Lower lobe of right lung (tissue), 2 donors: ENCODE data around the gene MICAL3. TPM values are rescaled to one million over a fixed set of nuclear protein-coding genes. Genes with fewer than 3 reads are reported as not detected.

Source experiments
- ATAC-seq, 2 donors: fragments of 200-7000 bp; cut with Tn5 transposase; one replicate each; pipeline ENCODE4 v1.9.1; 2020 to 2022; ENCODE audit warnings: mild to moderate bottlenecking in 2 of 2, moderate library complexity in 2 of 2
- DNase-seq: peaks from one replicate; pipeline ENCODE4 v3.0.0-alpha.2; 2020
- H3K27ac ChIP-seq: fragments of 200-600 bp; one replicate; pipeline ENCODE4 v1.8.0; 2022
- H3K27me3 ChIP-seq: fragments of 200-600 bp; one replicate; pipeline ENCODE4 v1.8.0; 2022; ENCODE audit warnings: low read depth
- H3K36me3 ChIP-seq: fragments of 200-600 bp; one replicate; pipeline ENCODE4 v1.8.0; 2022; ENCODE audit warnings: mild to moderate bottlenecking
- H3K4me1 ChIP-seq: fragments of 200-600 bp; one replicate; pipeline ENCODE4 v1.8.0; 2022
- H3K4me3 ChIP-seq: fragments of 200-600 bp; one replicate; pipeline ENCODE4 v1.8.0; 2022; ENCODE audit warnings: mild to moderate bottlenecking
- H3K9me3 ChIP-seq: fragments of 200-600 bp; one replicate; pipeline ENCODE4 v1.8.0; 2022
- CTCF ChIP-seq: fragments of 200-600 bp; IDR thresholded peaks from one replicate; pipeline ENCODE4 v1.8.0; 2022; ENCODE audit warnings: antibody characterized with exemption, mild to moderate bottlenecking
- intact Hi-C: fragments of 100-400 bp; cut with DNase I; formaldehyde crosslinking; loops from one replicate; pipeline ENCODE4 v1.11.0; 2022
- total RNA-seq: library from RNA; stranded (reverse); fragmentation: NEBNext Ultra II Directional; extraction: Animal tissue kit (Norgen Biotek cat#: 25700); gene quantifications from one replicate; pipeline ENCODE4 v1.2.1, GENCODE V29; 2021
- donor health status: DM: no; HTN: yes; CAD: no; lungs with severe emphysema.

Gene MICAL3
- total RNA-seq, 1 donor from 2014 or later: 23.5 TPM

GRCh38 chr22:17925431-17925841 is 98.9 kb downstream of the MICAL3 start:
- H3K9me3 ChIP-seq: no peaks in the 10 kb centered on the region
- H3K4me3 ChIP-seq: no peak overlapping the region
- no peak for ATAC-seq
- no peak for TF ChIP-seq CTCF
- no peaks in the 10 kb centered on the region for H3K36me3 ChIP-seq
- no peak overlapping the region for H3K27ac ChIP-seq
- no peak for DNase-seq
- peaks cover 50% of the 10 kb centered on the region for H3K4me1 ChIP-seq
- intact Hi-C loops: no loop called here
- H3K27me3 ChIP-seq: no peaks in the 10 kb centered on the region

DNA sequence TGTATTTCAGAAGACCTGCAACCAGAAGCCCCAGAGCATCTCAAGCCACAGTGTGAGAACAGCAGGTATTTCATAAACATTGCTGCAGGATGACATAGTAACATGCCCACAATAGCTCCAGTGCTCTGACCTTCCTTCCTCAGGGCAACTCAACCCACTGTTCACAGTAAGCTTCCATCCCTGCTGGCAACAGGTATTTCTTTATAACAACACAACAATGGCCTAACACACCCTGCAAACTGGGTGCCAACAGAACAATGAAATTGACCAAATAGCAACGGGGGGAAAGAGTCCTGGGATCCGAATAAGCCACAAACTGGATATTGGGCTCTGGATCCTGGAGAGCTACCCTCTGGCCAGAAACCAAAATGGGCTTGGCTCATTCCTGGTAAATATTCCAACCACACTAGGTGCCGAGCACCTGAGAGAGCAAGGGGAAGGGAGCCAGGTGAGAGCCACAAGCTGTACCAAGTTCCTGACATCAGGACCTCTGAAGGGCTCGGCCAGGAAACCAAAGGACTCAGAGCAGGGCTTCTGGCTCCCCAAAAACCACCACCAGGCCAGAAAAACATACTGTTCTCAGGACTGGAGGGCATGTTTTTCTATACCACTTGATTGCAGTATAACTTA is 99.5 kb downstream of the MICAL3 start:
- Histone ChIP-seq H3K4me3 (no peak overlapping the region), H3K27me3 (no peaks in the 10 kb centered on the region), H3K27ac (no peak overlapping the region), H3K9me3 (no peaks in the 10 kb centered on the region), H3K4me1 (peaks cover 56% of the 10 kb centered on the region), H3K36me3 (no peaks in the 10 kb centered on the region)
- ATAC-seq (no peak), DNase-seq (no peak)
- intact Hi-C loops: no loop called here
- no peak for TF ChIP-seq CTCF

DNA sequence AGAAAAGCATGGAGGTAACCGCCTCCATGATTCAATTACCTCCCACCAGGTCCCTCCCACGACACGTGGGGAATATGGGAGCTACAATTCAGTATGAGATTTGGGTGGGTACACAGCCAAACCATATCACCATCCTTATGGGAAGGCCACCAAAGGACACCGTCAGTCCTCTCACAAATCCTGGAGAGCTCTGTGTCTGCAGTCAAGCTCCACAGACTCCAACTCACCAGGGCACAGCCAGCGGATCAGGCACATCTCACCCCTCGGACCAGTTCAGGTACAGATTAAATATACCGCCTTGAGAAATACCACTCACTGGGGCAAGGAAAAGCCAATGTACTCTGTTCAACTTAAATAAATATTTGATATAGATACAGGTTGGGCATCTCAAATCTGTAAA is 100.3 kb downstream of the MICAL3 start:
- no peak for ATAC-seq

DNA sequence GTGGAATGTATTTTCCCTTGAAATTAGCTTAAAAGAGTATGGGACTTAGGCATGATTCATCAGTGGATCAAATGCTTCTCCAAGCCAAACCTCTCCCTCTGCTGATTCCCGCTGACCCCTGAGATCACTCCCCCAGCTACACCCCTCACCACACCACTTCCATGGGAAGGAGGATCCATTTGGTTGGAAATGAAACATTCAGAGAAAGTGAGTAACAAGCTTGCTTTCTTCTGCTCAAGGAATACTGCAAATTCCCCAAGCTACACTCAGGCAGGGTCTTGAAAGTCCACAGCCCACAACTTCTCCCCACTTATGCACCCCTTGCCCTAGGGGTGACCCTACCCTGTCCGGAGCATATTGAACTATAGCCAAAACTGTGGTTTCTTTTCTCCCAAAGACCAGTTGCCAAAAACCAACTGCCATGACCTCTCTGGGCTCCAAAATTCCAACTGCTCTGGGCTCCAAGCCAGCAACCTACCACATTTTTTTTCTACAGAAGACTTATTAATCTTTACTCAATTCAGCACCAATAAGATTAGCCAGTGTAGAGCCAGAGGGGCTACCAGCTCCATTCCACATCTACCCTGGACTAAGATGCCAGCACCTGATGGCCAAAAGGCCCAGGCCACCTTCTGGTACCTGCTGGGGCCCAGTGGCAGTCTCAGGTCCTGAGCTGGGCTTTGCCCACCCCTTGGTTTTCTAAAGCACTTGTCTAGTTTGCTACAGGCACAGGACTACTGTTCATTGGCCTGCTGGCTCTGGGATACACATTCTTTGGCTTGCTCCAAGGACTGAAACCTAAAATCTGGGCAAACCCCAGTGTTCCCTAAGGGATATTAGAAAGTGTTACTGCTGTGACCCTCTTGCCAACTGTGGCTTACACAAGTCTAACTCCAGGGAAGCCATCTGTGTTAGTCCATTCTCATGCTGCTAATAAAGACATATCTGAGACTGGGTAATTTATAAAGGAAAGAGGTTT is 101.1 kb downstream of the MICAL3 start:
- Histone ChIP-seq H3K4me1 (peaks cover 64% of the 10 kb centered on the region), H3K9me3 (no peaks in the 10 kb centered on the region), H3K36me3 (no peaks in the 10 kb centered on the region), H3K4me3 (no peak overlapping the region), H3K27me3 (no peaks in the 10 kb centered on the region), H3K27ac (no peak overlapping the region)
- no peak for DNase-seq
- TF ChIP-seq CTCF: no peak
- peak; percentile 14 to 19 for ATAC-seq
- intact Hi-C loops: no loop called here

More for the DNA sequence above, 100.3 kb downstream of the MICAL3 start:
- Histone ChIP-seq H3K4me1 (peaks cover 64% of the 10 kb centered on the region), H3K9me3 (no peaks in the 10 kb centered on the region), H3K4me3 (no peak overlapping the region), H3K27me3 (no peaks in the 10 kb centered on the region), H3K27ac (no peak overlapping the region), H3K36me3 (no peaks in the 10 kb centered on the region)
- no peak for TF ChIP-seq CTCF
- no peak for DNase-seq
- intact Hi-C loops: no loop called here

- Histone ChIP-seq H3K27ac (no peak overlapping the region), H3K36me3 (no peaks in the 10 kb centered on the region), H3K9me3 (no peaks in the 10 kb centered on the region), H3K4me3 (no peak overlapping the region), H3K4me1 (peaks cover 69% of the 10 kb centered on the region), H3K27me3 (no peaks in the 10 kb centered on the region)
- DNase-seq (no peak), ATAC-seq (peak; percentile 52 to 57)
- intact Hi-C loops: no loop called here
- TF ChIP-seq CTCF: no peak
These were observed 102.2 kb downstream of the MICAL3 start for GRCh38 chr22:17921871-17922821.
